Activated T-helper 1 cell treated with anti-CD3 and anti-CD28 coated beads, Interleukin-12 subunit alpha, Interleukin-12 subunit beta, Interleukin-2, Interleukin-4 antibody, amounts not matched to agents 30 ng/mL and 10 ng/mL and 1 ng/mL, durations not matched to agents 14 hours and 24 hours and 36 hours (primary cell): ENCODE data around the gene TCN2. TPM values are rescaled to one million over a fixed set of nuclear protein-coding genes. Genes with fewer than 3 reads are reported as not detected.
"Not testable (repeated sequence)": the region's sequence is repeated elsewhere in the genome, so short reads cannot be mapped to it uniquely, and the experiment has no call there.

Experiments
- DNase-seq: peaks from one replicate; pipeline ENCODE4 v3.0.0; 2021; ENCODE audit warnings: low spot score
- H3K27ac Mint-ChIP-seq: one replicate; pipeline ENCODE4 v1.8.0; 2021; ENCODE audit warnings: mild to moderate bottlenecking, mixed read lengths
- H3K27me3 Mint-ChIP-seq: one replicate; pipeline ENCODE4 v1.8.0; 2022; ENCODE audit warnings: mild to moderate bottlenecking, moderate library complexity, mixed read lengths; ENCODE audit not compliant: insufficient read depth
- H3K36me3 Mint-ChIP-seq: one replicate; pipeline ENCODE4 v1.8.0; 2021; ENCODE audit warnings: low read depth, mixed read lengths
- H3K4me1 Mint-ChIP-seq: one replicate; pipeline ENCODE4 v1.8.0; 2021; ENCODE audit warnings: low read depth, mixed read lengths
- H3K4me3 Mint-ChIP-seq: one replicate; pipeline ENCODE4 v1.8.0; 2021; ENCODE audit warnings: mild to moderate bottlenecking, moderate library complexity, mixed read lengths
- H3K9me3 Mint-ChIP-seq: one replicate; pipeline ENCODE4 v1.8.0; 2021; ENCODE audit warnings: mixed read lengths
- intact Hi-C: fragments of 100-400 bp; cut with micrococcal nuclease; formaldehyde crosslinking; loops from one replicate; pipeline ENCODE4 v1.15.1; 2024
- total RNA-seq: library from RNA; stranded (reverse); gene quantifications from 2 replicates; pipeline ENCODE4 v1.2.3, GENCODE V29; 2022

TCN2 gene
- total RNA-seq, 1 donor from 2014 or later = 0.23 TPM

- Mint-ChIP-seq H3K9me3 (no peaks in the 10 kb centered on the region), H3K4me1 (no peaks in the 10 kb centered on the region), H3K27ac (no peak overlapping the region), H3K4me3 (no peak overlapping the region), H3K36me3 (peaks cover 35% of the 10 kb centered on the region), H3K27me3 (no peaks in the 10 kb centered on the region)
- DNase-seq = no peak
- intact Hi-C loops = no loop called here
These were observed 20.6 kb upstream of the TCN2 start for GRCh38 chr22:30586414-30586813.

- intact Hi-C loops = loop anchor here (5.0 to 10.0 kb wide), 7 partner anchors 151 to 1161 kb away; partner anchors contain the start of genes CASTOR1, DEPDC5, MTMR3 and NF2
- no peak for DNase-seq
- Mint-ChIP-seq H3K27me3 (peaks cover 12% of the 10 kb centered on the region), H3K4me3 (no peak overlapping the region), H3K9me3 (no peaks in the 10 kb centered on the region), H3K27ac (no peak overlapping the region), H3K4me1 (no peaks in the 10 kb centered on the region), H3K36me3 (peaks cover 10% of the 10 kb centered on the region)
These were observed 15.8 kb upstream of the TCN2 start for GRCh38 chr22:30591191-30591587.

GRCh38 chr22:30591588-30592359 is 15.2 kb upstream of the TCN2 start, which contains the start of gene PES1:
PES1 (minus strand) TSS chr22:30591910; CDS start chr22:30591833, 77 bp downstream.
- H3K4me3 Mint-ChIP-seq = no peak within 1 kb of the TSS
- peaks cover 6% of the 10 kb centered on the region for H3K36me3 Mint-ChIP-seq
- H3K9me3 Mint-ChIP-seq = no peaks in the 10 kb centered on the region
- peaks cover 12% of the 10 kb centered on the region for H3K27me3 Mint-ChIP-seq
- H3K4me1 Mint-ChIP-seq = no peaks in the 10 kb centered on the region
- peak; percentile 93 for DNase-seq
- intact Hi-C loops = loop anchor here (1.0 to 10.0 kb wide), 14 partner anchors 18 to 1161 kb away; partner anchors contain the start of genes CASTOR1, DEPDC5, DUSP18 and MTMR3
- H3K27ac Mint-ChIP-seq = no peak within 1 kb of the TSS

- not testable (repeated sequence) for H3K9me3 Mint-ChIP-seq, H3K4me3 Mint-ChIP-seq, DNase-seq, H3K4me1 Mint-ChIP-seq, H3K27ac Mint-ChIP-seq, H3K36me3 Mint-ChIP-seq
- intact Hi-C loops = loop anchor here (1.0 to 10.0 kb wide), 14 partner anchors 17 to 1160 kb away; partner anchors contain the start of genes CASTOR1, DEPDC5, DUSP18 and MTMR3
- peaks cover 12% of the 10 kb centered on the region for H3K27me3 Mint-ChIP-seq
These were observed 14.6 kb upstream of the TCN2 start for GRCh38 chr22:30592360-30592713.

- peaks cover 12% of the 10 kb centered on the region for H3K27me3 Mint-ChIP-seq
- no peaks in the 10 kb centered on the region for H3K4me1 Mint-ChIP-seq
- no peaks in the 10 kb centered on the region for H3K36me3 Mint-ChIP-seq
- no peak overlapping the region for H3K27ac Mint-ChIP-seq
- no peak overlapping the region for H3K4me3 Mint-ChIP-seq
- H3K9me3 Mint-ChIP-seq = no peaks in the 10 kb centered on the region
- intact Hi-C loops = loop anchor here (10.0 kb wide), 1 partner anchor 991 kb away; the partner anchor contains the start of gene NF2
- DNase-seq = no peak
These were observed 10.8 kb upstream of the TCN2 start for GRCh38 chr22:30596199-30596598.

- H3K36me3 Mint-ChIP-seq = no peaks in the 10 kb centered on the region
- peaks cover 12% of the 10 kb centered on the region for H3K27me3 Mint-ChIP-seq
- H3K27ac Mint-ChIP-seq = no peak overlapping the region
- H3K9me3 Mint-ChIP-seq = no peaks in the 10 kb centered on the region
- no peak overlapping the region for H3K4me3 Mint-ChIP-seq
- H3K4me1 Mint-ChIP-seq = peaks cover 1% of the 10 kb centered on the region
- intact Hi-C loops = loop anchor here (10.0 kb wide), 1 partner anchor 992 kb away; the partner anchor contains the start of gene NF2
- DNase-seq = no peak
These were observed 10.1 kb upstream of the TCN2 start for GRCh38 chr22:30596886-30597285.

- H3K27me3 Mint-ChIP-seq = peaks cover 12% of the 10 kb centered on the region
- no peak overlapping the region for H3K27ac Mint-ChIP-seq
- no peak overlapping the region for H3K4me3 Mint-ChIP-seq
- peaks cover 4% of the 10 kb centered on the region for H3K4me1 Mint-ChIP-seq
- intact Hi-C loops = loop anchor here (10.0 kb wide), 1 partner anchor 994 kb away; the partner anchor contains the start of gene NF2
- no peaks in the 10 kb centered on the region for H3K9me3 Mint-ChIP-seq
- no peak for DNase-seq
- H3K36me3 Mint-ChIP-seq = no peaks in the 10 kb centered on the region
These were observed 8.0 kb upstream of the TCN2 start for GRCh38 chr22:30598986-30599385.

GRCh38 chr22:30600921-30601320 is 6.1 kb upstream of the TCN2 start:
- peaks cover 11% of the 10 kb centered on the region for H3K4me1 Mint-ChIP-seq
- H3K27ac Mint-ChIP-seq = no peak overlapping the region
- peaks cover 2% of the 10 kb centered on the region for H3K27me3 Mint-ChIP-seq
- H3K36me3 Mint-ChIP-seq = no peaks in the 10 kb centered on the region
- DNase-seq = no peak
- H3K4me3 Mint-ChIP-seq = no peak overlapping the region
- H3K9me3 Mint-ChIP-seq = no peaks in the 10 kb centered on the region
- intact Hi-C loops = loop anchor here (5.0 kb wide), 1 partner anchor 209 kb away; no protein-coding TSS in a partner anchor

GRCh38 chr22:30601464-30601863 is 5.5 kb upstream of the TCN2 start:
- Mint-ChIP-seq H3K27ac (no peak overlapping the region), H3K9me3 (no peaks in the 10 kb centered on the region), H3K27me3 (no peaks in the 10 kb centered on the region), H3K4me1 (peaks cover 16% of the 10 kb centered on the region), H3K4me3 (no peak overlapping the region), H3K36me3 (no peaks in the 10 kb centered on the region)
- DNase-seq = no peak
- intact Hi-C loops = loop anchor here (5.0 kb wide), 1 partner anchor 209 kb away; no protein-coding TSS in a partner anchor

GRCh38 chr22:30602049-30602448 is 4.9 kb upstream of the TCN2 start:
- Mint-ChIP-seq H3K9me3 (no peaks in the 10 kb centered on the region), H3K27me3 (no peaks in the 10 kb centered on the region), H3K4me1 (peaks cover 21% of the 10 kb centered on the region), H3K36me3 (no peaks in the 10 kb centered on the region), H3K4me3 (no peak overlapping the region), H3K27ac (no peak overlapping the region)
- intact Hi-C loops = loop anchor here (2.0 to 5.0 kb wide), 2 partner anchors 157 to 210 kb away; no protein-coding TSS in a partner anchor
- DNase-seq = peak; percentile 5

- DNase-seq = no peak
- H3K4me1 Mint-ChIP-seq = peaks cover 38% of the 10 kb centered on the region
- no peak overlapping the region for H3K27ac Mint-ChIP-seq
- H3K9me3 Mint-ChIP-seq = no peaks in the 10 kb centered on the region
- no peak overlapping the region for H3K4me3 Mint-ChIP-seq
- intact Hi-C loops = loop anchor here (2.0 to 5.0 kb wide), 2 partner anchors 159 to 212 kb away; no protein-coding TSS in a partner anchor
- H3K36me3 Mint-ChIP-seq = no peaks in the 10 kb centered on the region
- no peaks in the 10 kb centered on the region for H3K27me3 Mint-ChIP-seq
These were observed 3.2 kb upstream of the TCN2 start for GRCh38 chr22:30603801-30604200.

GRCh38 chr22:30604723-30605122 is 2.3 kb upstream of the TCN2 start:
- Mint-ChIP-seq H3K27me3 (no peaks in the 10 kb centered on the region), H3K4me3 (no peak overlapping the region), H3K27ac (no peak overlapping the region), H3K9me3 (no peaks in the 10 kb centered on the region), H3K4me1 (peaks cover 47% of the 10 kb centered on the region), H3K36me3 (peaks cover 1% of the 10 kb centered on the region)
- intact Hi-C loops = loop anchor here (5.0 kb wide), 1 partner anchor 212 kb away; no protein-coding TSS in a partner anchor
- DNase-seq = no peak
